Stimulated activated CD8-positive, alpha-beta memory T cell treated with anti-CD3 and anti-CD28 coated beads, Interleukin-4, amount 100 ng/mL, for 24 hours (primary cell): Measurements from ENCODE around the gene DSE.

ENCODE experiments used
- DNase-seq: peaks from one replicate; pipeline ENCODE4 v3.0.0-alpha.2; 2020; ENCODE audit warnings: low read depth

Gene DSE

GRCh38 chr6:116387374-116387773 is 16.6 kb downstream of the DSE start:
- no peak for DNase-seq

GRCh38 chr6:116388924-116389323 is 18.2 kb downstream of the DSE start:
- DNase-seq, result no peak

- DNase-seq, result no peak
These were observed 18.6 kb downstream of the DSE start for GRCh38 chr6:116389357-116389756.

GRCh38 chr6:116390581-116390980 is 19.8 kb downstream of the DSE start:
- DNase-seq, result no peak

GRCh38 chr6:116392132-116393013 is 21.6 kb downstream of the DSE start:
- DNase-seq, result no peak

GRCh38 chr6:116393430-116393829 is 22.7 kb downstream of the DSE start:
- no peak for DNase-seq

- DNase-seq, result no peak
These were observed 24.9 kb downstream of the DSE start for GRCh38 chr6:116395647-116396046.

- DNase-seq, result no peak
These were observed 25.7 kb downstream of the DSE start for GRCh38 chr6:116396441-116396840.

GRCh38 chr6:116397914-116398313 is 27.2 kb downstream of the DSE start:
- no peak for DNase-seq

- DNase-seq, result no peak
These were observed 27.7 kb downstream of the DSE start for GRCh38 chr6:116398316-116399010.

- DNase-seq, result no peak
These were observed 28.5 kb downstream of the DSE start for GRCh38 chr6:116399287-116399686.

GRCh38 chr6:116400328-116400727 is 29.6 kb downstream of the DSE start:
- no peak for DNase-seq

GRCh38 chr6:116402108-116402937 is 31.6 kb downstream of the DSE start:
- DNase-seq, result no peak

- DNase-seq, result no peak
These were observed 32.5 kb downstream of the DSE start for GRCh38 chr6:116403205-116403604.

GRCh38 chr6:116404696-116405095 is 33.9 kb downstream of the DSE start:
- DNase-seq, result no peak

- no peak for DNase-seq
These were observed 34.4 kb downstream of the DSE start for GRCh38 chr6:116405138-116405537.

- DNase-seq, result no peak
These were observed 35.1 kb downstream of the DSE start for GRCh38 chr6:116405652-116406356.

GRCh38 chr6:116406678-116407345 is 36.1 kb downstream of the DSE start:
- no peak for DNase-seq

GRCh38 chr6:116408491-116408890 is 37.7 kb downstream of the DSE start:
- no peak for DNase-seq

GRCh38 chr6:116409756-116410155 is 39.0 kb downstream of the DSE start:
- DNase-seq, result no peak

GRCh38 chr6:116411284-116411623 is 40.5 kb downstream of the DSE start:
- DNase-seq, result no peak
